Measurements from ENCODE around the gene ELFN1. TPM values are rescaled to one million over a fixed set of nuclear protein-coding genes. Genes with fewer than 3 reads are reported as not detected.
"Not testable (repeated sequence)": the region's sequence is repeated elsewhere in the genome, so short reads cannot be mapped to it uniquely, and the experiment has no call there.

Gene ELFN1
- total and polyA plus RNA-seq, 2 donors, result 0.91 to 2.6 TPM

- Histone ChIP-seq H3K9me3 (ENCODE audit: control insufficient read depth in 2 of 2, insufficient read depth in 1 of 2, low read length in 1 of 2) (peaks cover 0 to 7% of the 10 kb centered on the region in 2 donors), H3K4me3 (ENCODE audit: low read length in 2 of 2) (no peak overlapping the region), H3K4me1 (ENCODE audit: control insufficient read depth in 2 of 2, insufficient read depth in 2 of 2, low read length in 2 of 2) (peaks cover 0 to 14% of the 10 kb centered on the region in 2 donors), H3K27me3 (ENCODE audit: control insufficient read depth in 2 of 2, insufficient read depth in 1 of 2, low read length in 1 of 2) (peaks cover 0 to 46% of the 10 kb centered on the region in 2 donors), H3K27ac (ENCODE audit: low read depth in 1 of 2, low read length in 1 of 2) (no peak overlapping the region), H3K36me3 (ENCODE audit: control insufficient read depth in 2 of 2, insufficient read depth in 2 of 2, low read length in 1 of 2) (no peaks in the 10 kb centered on the region)
- WGBS, result 91% methylated on average over 6 of the region's 6 CpGs
- DNase-seq (ENCODE audit: low read depth in 6 of 9, low spot score in 9 of 9), result no peak
These were observed 45.6 kb downstream of the ELFN1 start for GRCh38 chr7:1715671-1716074.

- Histone ChIP-seq H3K36me3 (ENCODE audit: control insufficient read depth in 2 of 2, insufficient read depth in 2 of 2, low read length in 1 of 2) (no peaks in the 10 kb centered on the region), H3K4me1 (ENCODE audit: control insufficient read depth in 2 of 2, insufficient read depth in 2 of 2, low read length in 2 of 2) (peaks cover 0 to 17% of the 10 kb centered on the region in 2 donors), H3K27me3 (ENCODE audit: control insufficient read depth in 2 of 2, insufficient read depth in 1 of 2, low read length in 1 of 2) (peaks cover 0 to 42% of the 10 kb centered on the region in 2 donors), H3K27ac (ENCODE audit: low read depth in 1 of 2, low read length in 1 of 2) (no peak overlapping the region), H3K4me3 (ENCODE audit: low read length in 2 of 2) (no peak overlapping the region), H3K9me3 (ENCODE audit: control insufficient read depth in 2 of 2, insufficient read depth in 1 of 2, low read length in 1 of 2) (peaks cover 0 to 5% of the 10 kb centered on the region in 2 donors)
- no peak for DNase-seq (ENCODE audit: low read depth in 6 of 9, low spot score in 9 of 9)
- 91% methylated on average over 20 of the region's 20 CpGs for WGBS
These were observed 46.4 kb downstream of the ELFN1 start for GRCh38 chr7:1716263-1717094.

GRCh38 chr7:1717095-1717483 lies 47.0 kb downstream of the ELFN1 start:
- no peak overlapping the region for H3K27ac ChIP-seq (ENCODE audit: low read depth in 1 of 2, low read length in 1 of 2)
- H3K27me3 ChIP-seq (ENCODE audit: control insufficient read depth in 2 of 2, insufficient read depth in 1 of 2, low read length in 1 of 2), result peaks cover 0 to 41% of the 10 kb centered on the region in 2 donors
- 94% methylated on average over 10 of the region's 10 CpGs for WGBS
- no peaks in the 10 kb centered on the region for H3K36me3 ChIP-seq (ENCODE audit: control insufficient read depth in 2 of 2, insufficient read depth in 2 of 2, low read length in 1 of 2)
- peaks cover 0 to 5% of the 10 kb centered on the region in 2 donors for H3K9me3 ChIP-seq (ENCODE audit: control insufficient read depth in 2 of 2, insufficient read depth in 1 of 2, low read length in 1 of 2)
- H3K4me1 ChIP-seq (ENCODE audit: control insufficient read depth in 2 of 2, insufficient read depth in 2 of 2, low read length in 2 of 2), result peaks cover 0 to 17% of the 10 kb centered on the region in 2 donors
- H3K4me3 ChIP-seq (ENCODE audit: low read length in 2 of 2), result no peak overlapping the region
- no peak for DNase-seq (ENCODE audit: low read depth in 6 of 9, low spot score in 9 of 9)

DNA sequence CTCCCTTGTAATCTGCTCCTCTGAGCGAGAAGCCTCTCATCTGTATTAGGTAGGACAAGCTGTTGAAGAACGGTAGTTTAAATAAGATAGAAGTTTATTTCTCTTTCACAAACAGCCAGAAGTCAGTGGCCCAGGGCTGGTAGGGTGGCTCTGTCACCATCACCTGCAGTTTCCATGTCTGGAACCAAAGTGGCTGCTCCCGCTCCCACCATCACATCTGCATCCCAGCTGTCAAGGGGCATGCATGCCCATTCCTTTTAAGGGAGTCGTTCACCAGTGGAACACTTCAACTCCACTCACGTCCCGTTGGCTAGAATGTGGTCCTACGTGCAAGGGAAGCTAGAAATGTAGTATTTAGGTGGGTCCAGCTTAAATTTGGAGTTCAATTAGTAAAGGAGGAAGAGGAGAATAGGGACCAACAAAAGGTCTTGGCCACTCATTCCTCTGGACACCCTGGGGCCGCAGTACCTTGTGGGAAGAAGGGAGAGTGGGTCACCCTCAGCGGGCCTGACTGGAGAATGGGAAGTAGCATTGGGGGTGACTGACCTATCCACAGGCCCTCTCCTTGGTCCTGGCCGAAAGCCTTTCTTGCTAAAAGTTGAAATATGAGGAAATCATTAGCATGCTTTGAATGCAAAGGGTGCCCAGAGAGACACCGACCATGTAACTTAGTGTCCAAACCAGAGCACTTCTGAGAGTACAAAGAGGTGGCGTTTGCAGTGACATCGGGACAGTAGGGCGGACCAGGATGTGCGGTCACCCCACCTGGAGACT lies 48.0 kb downstream of the ELFN1 start:
- Histone ChIP-seq H3K4me3 (ENCODE audit: low read length in 2 of 2) (no peak overlapping the region), H3K4me1 (ENCODE audit: control insufficient read depth in 2 of 2, insufficient read depth in 2 of 2, low read length in 2 of 2) (peaks cover 0 to 17% of the 10 kb centered on the region in 2 donors), H3K27me3 (ENCODE audit: control insufficient read depth in 2 of 2, insufficient read depth in 1 of 2, low read length in 1 of 2) (peaks cover 0 to 36% of the 10 kb centered on the region in 2 donors), H3K36me3 (ENCODE audit: control insufficient read depth in 2 of 2, insufficient read depth in 2 of 2, low read length in 1 of 2) (no peaks in the 10 kb centered on the region), H3K27ac (ENCODE audit: low read depth in 1 of 2, low read length in 1 of 2) (no peak overlapping the region), H3K9me3 (ENCODE audit: control insufficient read depth in 2 of 2, insufficient read depth in 1 of 2, low read length in 1 of 2) (peaks cover 0 to 5% of the 10 kb centered on the region in 2 donors)
- DNase-seq (ENCODE audit: low read depth in 6 of 9, low spot score in 9 of 9), result no peak
- WGBS, result 96% methylated on average over 15 of the region's 15 CpGs

- not testable (repeated sequence) for H3K4me3 ChIP-seq (ENCODE audit: low read length in 2 of 2); DNase-seq (ENCODE audit: low read depth in 6 of 9, low spot score in 9 of 9); H3K27ac ChIP-seq (ENCODE audit: low read depth in 1 of 2, low read length in 1 of 2); H3K36me3 ChIP-seq (ENCODE audit: control insufficient read depth in 2 of 2, insufficient read depth in 2 of 2, low read length in 1 of 2)
- 69% methylated on average over 10 of the region's 10 CpGs for WGBS
- peaks cover 3 to 11% of the 10 kb centered on the region in 2 donors for H3K9me3 ChIP-seq (ENCODE audit: control insufficient read depth in 2 of 2, insufficient read depth in 1 of 2, low read length in 1 of 2)
- H3K27me3 ChIP-seq (ENCODE audit: control insufficient read depth in 2 of 2, insufficient read depth in 1 of 2, low read length in 1 of 2), result peaks cover 0 to 31% of the 10 kb centered on the region in 2 donors
- H3K4me1 ChIP-seq (ENCODE audit: control insufficient read depth in 2 of 2, insufficient read depth in 2 of 2, low read length in 2 of 2), result peaks cover 0 to 13% of the 10 kb centered on the region in 2 donors
These were observed 48.8 kb downstream of the ELFN1 start for GRCh38 chr7:1718850-1719249.

- H3K27ac ChIP-seq (ENCODE audit: low read depth in 1 of 2, low read length in 1 of 2); DNase-seq (ENCODE audit: low read depth in 6 of 9, low spot score in 9 of 9); H3K4me3 ChIP-seq (ENCODE audit: low read length in 2 of 2); H3K36me3 ChIP-seq (ENCODE audit: control insufficient read depth in 2 of 2, insufficient read depth in 2 of 2, low read length in 1 of 2): not testable (repeated sequence)
- H3K4me1 ChIP-seq (ENCODE audit: control insufficient read depth in 2 of 2, insufficient read depth in 2 of 2, low read length in 2 of 2), result peaks cover 0 to 16% of the 10 kb centered on the region in 2 donors
- H3K9me3 ChIP-seq (ENCODE audit: control insufficient read depth in 2 of 2, insufficient read depth in 1 of 2, low read length in 1 of 2), result peaks cover 3 to 11% of the 10 kb centered on the region in 2 donors
- 82% methylated on average over 12 of the region's 13 CpGs for WGBS
- H3K27me3 ChIP-seq (ENCODE audit: control insufficient read depth in 2 of 2, insufficient read depth in 1 of 2, low read length in 1 of 2), result peaks cover 0 to 27% of the 10 kb centered on the region in 2 donors
These were observed 49.2 kb downstream of the ELFN1 start for GRCh38 chr7:1719256-1719655.

- Histone ChIP-seq H3K9me3 (ENCODE audit: control insufficient read depth in 2 of 2, insufficient read depth in 1 of 2, low read length in 1 of 2) (peaks cover 3 to 11% of the 10 kb centered on the region in 2 donors), H3K4me1 (ENCODE audit: control insufficient read depth in 2 of 2, insufficient read depth in 2 of 2, low read length in 2 of 2) (peaks cover 1 to 22% of the 10 kb centered on the region in 2 donors), H3K4me3 (ENCODE audit: low read length in 2 of 2) (no peak overlapping the region), H3K27ac (ENCODE audit: low read depth in 1 of 2, low read length in 1 of 2) (no peak overlapping the region), H3K36me3 (ENCODE audit: control insufficient read depth in 2 of 2, insufficient read depth in 2 of 2, low read length in 1 of 2) (no peaks in the 10 kb centered on the region), H3K27me3 (ENCODE audit: control insufficient read depth in 2 of 2, insufficient read depth in 1 of 2, low read length in 1 of 2) (peaks cover 0 to 23% of the 10 kb centered on the region in 2 donors)
- DNase-seq (ENCODE audit: low read depth in 6 of 9, low spot score in 9 of 9), result no peak
- WGBS, result 76% methylated on average over 7 of the region's 7 CpGs
These were observed 49.8 kb downstream of the ELFN1 start for GRCh38 chr7:1719913-1720312.

- WGBS, result 88% methylated on average over 8 of the region's 8 CpGs
- DNase-seq (ENCODE audit: low read depth in 6 of 9, low spot score in 9 of 9), result peak in 1 of 9 donors; percentile 43
These were observed 50.2 kb downstream of the ELFN1 start for GRCh38 chr7:1720326-1720725.

More at GRCh38 chr7:1720326-1720725, 50.2 kb downstream of the ELFN1 start:
- H3K4me1 ChIP-seq (ENCODE audit: control insufficient read depth in 2 of 2, insufficient read depth in 2 of 2, low read length in 2 of 2), result peaks cover 5 to 26% of the 10 kb centered on the region in 2 donors
- no peaks in the 10 kb centered on the region for H3K36me3 ChIP-seq (ENCODE audit: control insufficient read depth in 2 of 2, insufficient read depth in 2 of 2, low read length in 1 of 2)
- H3K27me3 ChIP-seq (ENCODE audit: control insufficient read depth in 2 of 2, insufficient read depth in 1 of 2, low read length in 1 of 2), result peaks cover 0 to 21% of the 10 kb centered on the region in 2 donors
- H3K27ac ChIP-seq (ENCODE audit: low read depth in 1 of 2, low read length in 1 of 2), result no peak overlapping the region
- peaks cover 3 to 11% of the 10 kb centered on the region in 2 donors for H3K9me3 ChIP-seq (ENCODE audit: control insufficient read depth in 2 of 2, insufficient read depth in 1 of 2, low read length in 1 of 2)
- no peak overlapping the region for H3K4me3 ChIP-seq (ENCODE audit: low read length in 2 of 2)
